AG04450 (cell line): ENCODE measurements around the gene PLA2G1B. TPM values are rescaled to one million over a fixed set of nuclear protein-coding genes. Genes with fewer than 3 reads are reported as not detected.

Experiments
- CTCF ChIA-PET: fragments of 300-600, 350-600 bp; formaldehyde crosslinking; extraction: SDS; loops from one replicate; lab custom pipeline; 2022; ENCODE audit warnings: antibody characterized with exemption, inconsistent platforms; lab: Charles Lee
- POLR2A ChIA-PET: fragments of 350-600 bp; formaldehyde crosslinking; extraction: SDS; loops from one replicate; lab custom pipeline; 2021; ENCODE audit warnings: antibody characterized with exemption, inconsistent platforms; lab: Yijun Ruan, JAX
- DNase-seq: peaks from one replicate; pipeline ENCODE4 v3.0.0-alpha.2; 2011; ENCODE audit warnings: low read depth, low spot score
- H3K27ac ChIP-seq: one replicate; pipeline ENCODE4 v1.5.1; 2012; ENCODE audit warnings: low read depth, low read length, control low read depth
- H3K27me3 ChIP-seq: one replicate; pipeline ENCODE4 v1.6.0; 2012; ENCODE audit warnings: low read length; ENCODE audit not compliant: control insufficient read depth, insufficient read depth
- H3K4me3 ChIP-seq: 2 replicates; pipeline ENCODE4 v1.5.1; 2011; ENCODE audit warnings: mild to moderate bottlenecking, low read depth, low read length, control low read depth
- H3K9me3 ChIP-seq: 2 replicates; pipeline ENCODE4 v1.5.1; 2012; ENCODE audit warnings: low read length; ENCODE audit not compliant: control insufficient read depth, insufficient read depth
- CTCF ChIP-seq: IDR thresholded peaks from 2 replicates; pipeline ENCODE4 v1.5.1; 2011; ENCODE audit warnings: low read depth, low read length, control low read depth, inconsistent platforms
- polyA plus RNA-seq: library from polyadenylated mRNA; depleted of rRNA; stranded (reverse); fragments of >200 nt; gene quantifications from 2 replicates; pipeline ENCODE4 v1.2.3, GENCODE V29; 2011

Gene PLA2G1B
- polyA plus RNA-seq, 1 experiment = 0.41 TPM

DNA sequence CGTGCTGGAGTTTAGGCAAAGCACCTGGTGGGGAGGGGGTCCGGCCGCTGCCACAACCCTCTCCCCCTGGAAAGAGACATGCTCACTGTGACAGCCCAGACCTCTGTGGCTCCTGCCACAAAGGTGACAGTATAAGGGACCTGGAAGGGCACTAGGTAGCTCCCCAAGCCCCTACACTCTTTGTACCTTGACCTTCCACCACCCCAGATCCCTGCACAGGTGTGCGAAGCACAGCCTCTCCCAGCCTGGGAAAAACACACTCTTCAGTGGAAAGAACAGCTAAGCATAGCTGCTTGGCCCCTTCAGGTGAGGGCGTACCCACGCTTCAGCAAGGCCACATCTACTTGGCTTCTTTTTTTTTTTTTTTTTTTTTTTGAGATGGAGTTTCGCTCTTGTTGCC, 4.9 kb upstream of the PLA2G1B start:
- ChIA-PET POLR2A (no interaction called here), CTCF (interaction anchor here (0.6 to 1.2 kb wide), 2 partner anchors 15 to 25 kb away, joined by 3 to 4 read pairs; no protein-coding TSS in a partner anchor)

DNA sequence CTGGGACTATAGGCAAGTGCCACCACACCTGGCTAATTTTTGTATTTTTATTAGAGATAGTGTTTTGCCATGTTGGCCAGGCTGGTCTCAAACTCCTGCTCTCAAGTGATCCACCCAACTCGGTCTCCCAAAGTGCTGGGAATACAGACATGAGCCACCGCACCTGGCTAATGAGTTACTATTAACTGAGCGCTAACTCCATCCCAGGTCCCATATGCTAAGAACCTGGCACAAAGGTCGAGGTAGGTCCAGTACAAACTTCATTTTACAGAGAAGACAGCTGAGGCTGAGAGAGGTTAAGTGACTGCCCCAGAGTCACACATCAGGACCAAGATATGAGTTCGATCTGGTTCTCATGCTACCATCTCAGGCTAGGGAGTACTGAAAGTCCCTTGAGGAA, 4.5 kb upstream of the PLA2G1B start:
- peaks cover 7% of the 10 kb centered on the region for H3K9me3 ChIP-seq

More for the DNA sequence above, 4.9 kb upstream of the PLA2G1B start:
- TF ChIP-seq CTCF = no peak
- Histone ChIP-seq H3K27ac (no peak overlapping the region), H3K4me3 (no peak overlapping the region), H3K9me3 (peaks cover 7% of the 10 kb centered on the region), H3K27me3 (peaks cover 21% of the 10 kb centered on the region)
- no peak for DNase-seq

GRCh38 chr12:120331390-120331789, 3.8 kb upstream of the PLA2G1B start:
- CTCF ChIA-PET = interaction anchor here (1.2 kb wide), 1 partner anchor 14 kb away, joined by 3 read pairs; no protein-coding TSS in a partner anchor
- POLR2A ChIA-PET = no interaction called here
- Histone ChIP-seq H3K9me3 (peaks cover 3% of the 10 kb centered on the region), H3K27me3 (peaks cover 24% of the 10 kb centered on the region), H3K27ac (no peak overlapping the region), H3K4me3 (no peak overlapping the region)
- no peak for DNase-seq
- no peak for TF ChIP-seq CTCF

More for the DNA sequence above, 4.5 kb upstream of the PLA2G1B start:
- TF ChIP-seq CTCF = no peak
- Histone ChIP-seq H3K27ac (no peak overlapping the region), H3K27me3 (peaks cover 24% of the 10 kb centered on the region), H3K4me3 (no peak overlapping the region)
- ChIA-PET POLR2A (no interaction called here), CTCF (interaction anchor here (1.2 kb wide), 1 partner anchor 15 kb away, joined by 3 read pairs; no protein-coding TSS in a partner anchor)
- no peak for DNase-seq

DNA sequence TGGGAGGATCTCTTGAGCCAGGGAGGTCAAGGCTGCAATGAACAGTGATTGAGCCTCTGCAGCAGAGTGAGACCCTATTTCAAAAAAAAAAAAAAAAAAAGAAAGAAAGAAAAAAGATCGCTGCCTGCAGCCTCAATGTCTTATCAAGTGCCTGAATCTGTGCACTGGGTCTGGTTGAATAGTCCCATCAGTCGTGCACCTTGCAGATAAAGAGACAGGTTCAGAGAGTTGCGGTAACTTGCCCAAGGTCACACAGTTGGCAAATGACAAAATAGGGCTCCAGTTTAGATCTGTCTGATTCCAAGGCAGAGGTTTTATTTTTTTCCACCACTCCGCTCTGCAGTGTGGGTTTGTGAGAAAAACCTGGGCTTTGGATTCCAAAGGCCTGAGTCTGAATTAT, 649 bp upstream of the PLA2G1B start:
- Histone ChIP-seq H3K4me3 (no peak overlapping the region), H3K9me3 (no peaks in the 10 kb centered on the region), H3K27ac (no peak overlapping the region), H3K27me3 (peaks cover 25% of the 10 kb centered on the region)
- ChIA-PET POLR2A (no interaction called here), CTCF (interaction anchor here (0.8 to 0.9 kb wide), 2 partner anchors 26 to 102 kb away, joined by 3 to 4 read pairs; partner anchors contain the start of gene SIRT4)
- no peak for TF ChIP-seq CTCF
- DNase-seq = no peak

GRCh38 chr12:120324841-120325417, 2.6 kb downstream of the PLA2G1B start:
- no peak for TF ChIP-seq CTCF
- POLR2A ChIA-PET = no interaction called here
- Histone ChIP-seq H3K4me3 (no peak overlapping the region), H3K27ac (no peak overlapping the region), H3K9me3 (no peaks in the 10 kb centered on the region), H3K27me3 (peaks cover 27% of the 10 kb centered on the region)
- CTCF ChIA-PET = interaction anchor here (1.0 to 6.0 kb wide), 3 partner anchors 23 to 106 kb away, joined by 4 to 17 read pairs (median 7); partner anchors contain the start of gene SIRT4
- no peak for DNase-seq
